GM12865 (cell line): ENCODE data around the gene CBLL1.
A peak's percentile ranks its signal among the peaks of the same experiment; 100 is the strongest.

Experiments
- DNase-seq: peaks from one replicate; pipeline ENCODE4 v3.0.0; 2010; ENCODE audit warnings: low read depth
- H3K4me3 ChIP-seq: 2 replicates; pipeline ENCODE4 v1.5.1; 2011; ENCODE audit warnings: mild to moderate bottlenecking, low read depth, low read length, control low read depth
- CTCF ChIP-seq: IDR thresholded peaks from 2 replicates; pipeline ENCODE4 v1.5.1; 2011; ENCODE audit warnings: low read length, control low read depth, low read depth, inconsistent platforms; ENCODE audit not compliant: insufficient read depth; ENCODE audit errors: missing control alignments

Gene CBLL1

GRCh38 chr7:107721286-107721685 is 22.7 kb upstream of the CBLL1 start:
- H3K4me3 ChIP-seq: no peak overlapping the region
- DNase-seq: no peak
- no peak for TF ChIP-seq CTCF

- H3K4me3 ChIP-seq: no peak overlapping the region
- DNase-seq: no peak
- no peak for TF ChIP-seq CTCF
Observed at GRCh38 chr7:107723255-107723654, 20.7 kb upstream of the CBLL1 start.

GRCh38 chr7:107725138-107725740 is 18.7 kb upstream of the CBLL1 start:
- DNase-seq: peak; percentile 71
- H3K4me3 ChIP-seq: no peak overlapping the region
- TF ChIP-seq CTCF: peak; percentile 48

GRCh38 chr7:107726356-107727130 is 17.4 kb upstream of the CBLL1 start:
- no peak for TF ChIP-seq CTCF
- no peak overlapping the region for H3K4me3 ChIP-seq
- no peak for DNase-seq

- TF ChIP-seq CTCF: no peak
- no peak overlapping the region for H3K4me3 ChIP-seq
- no peak for DNase-seq
Observed at GRCh38 chr7:107728276-107728675, 15.7 kb upstream of the CBLL1 start.

- no peak for TF ChIP-seq CTCF
- peak overlapping the region; percentile 81 for H3K4me3 ChIP-seq
- no peak for DNase-seq
Observed at GRCh38 chr7:107742678-107743566, 1.0 kb upstream of the CBLL1 start.
